ENCODE measurements around the gene ANKEF1.
A peak's percentile ranks its signal among the peaks of the same experiment; 100 is the strongest.
"Not testable (repeated sequence)": the region's sequence is repeated elsewhere in the genome, so short reads cannot be mapped to it uniquely, and the experiment has no call there.

The ANKEF1 gene

DNA sequence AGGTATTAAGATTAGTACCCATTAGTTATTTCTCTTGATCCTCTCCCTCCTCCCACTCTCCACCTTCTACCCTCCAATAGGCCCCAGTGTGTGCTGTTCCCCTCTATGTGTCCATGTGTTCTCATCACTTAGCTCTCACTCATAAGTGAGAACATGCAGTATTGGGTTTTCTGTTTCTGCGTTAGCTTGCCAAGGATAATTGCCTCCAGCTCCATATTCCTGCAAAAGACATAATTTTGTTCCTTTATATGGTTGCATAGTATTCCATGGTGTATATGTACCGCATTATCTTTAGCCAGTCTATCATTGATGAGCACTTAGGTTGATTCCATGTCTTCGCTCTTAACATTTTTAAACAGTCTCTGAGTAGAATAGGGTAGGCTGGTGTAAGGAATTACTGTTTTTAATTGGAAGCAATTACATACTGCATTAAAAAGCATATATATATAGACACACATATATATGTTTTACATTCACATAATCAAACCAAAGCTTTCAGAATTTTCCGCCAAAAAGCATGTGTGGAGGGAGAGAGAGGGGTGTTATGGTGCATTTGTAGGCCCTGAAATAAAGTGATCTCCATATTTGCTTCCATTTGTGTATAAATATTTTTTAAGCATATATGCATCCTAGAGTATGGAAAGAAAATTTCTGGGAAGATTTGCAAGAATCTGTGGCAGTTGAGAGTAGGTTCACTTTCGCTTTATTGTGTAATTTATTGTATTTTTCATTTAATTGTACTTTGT, 709 bp upstream of the ANKEF1 start:
- no peak for DNase-seq

DNA sequence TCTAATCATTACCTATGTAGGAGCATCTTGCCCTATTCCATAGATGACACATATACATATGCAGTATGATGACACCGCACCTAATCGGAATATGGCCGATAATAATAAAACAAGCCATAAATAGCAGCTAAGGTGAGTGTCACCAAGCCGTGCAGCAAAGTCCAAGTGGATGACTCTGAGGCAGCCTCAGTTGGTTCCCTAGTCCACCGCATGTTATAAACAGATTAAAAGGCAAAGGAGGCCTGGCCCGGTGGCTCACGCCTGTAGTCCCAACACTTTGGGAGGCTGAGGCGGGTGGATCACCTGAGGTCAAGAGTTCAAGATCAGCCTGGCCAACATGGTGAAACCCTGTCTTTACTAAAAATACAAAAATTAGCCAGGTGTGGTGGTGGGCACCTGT, 1.5 kb downstream of the ANKEF1 start:
- not testable (repeated sequence) for DNase-seq

DNA sequence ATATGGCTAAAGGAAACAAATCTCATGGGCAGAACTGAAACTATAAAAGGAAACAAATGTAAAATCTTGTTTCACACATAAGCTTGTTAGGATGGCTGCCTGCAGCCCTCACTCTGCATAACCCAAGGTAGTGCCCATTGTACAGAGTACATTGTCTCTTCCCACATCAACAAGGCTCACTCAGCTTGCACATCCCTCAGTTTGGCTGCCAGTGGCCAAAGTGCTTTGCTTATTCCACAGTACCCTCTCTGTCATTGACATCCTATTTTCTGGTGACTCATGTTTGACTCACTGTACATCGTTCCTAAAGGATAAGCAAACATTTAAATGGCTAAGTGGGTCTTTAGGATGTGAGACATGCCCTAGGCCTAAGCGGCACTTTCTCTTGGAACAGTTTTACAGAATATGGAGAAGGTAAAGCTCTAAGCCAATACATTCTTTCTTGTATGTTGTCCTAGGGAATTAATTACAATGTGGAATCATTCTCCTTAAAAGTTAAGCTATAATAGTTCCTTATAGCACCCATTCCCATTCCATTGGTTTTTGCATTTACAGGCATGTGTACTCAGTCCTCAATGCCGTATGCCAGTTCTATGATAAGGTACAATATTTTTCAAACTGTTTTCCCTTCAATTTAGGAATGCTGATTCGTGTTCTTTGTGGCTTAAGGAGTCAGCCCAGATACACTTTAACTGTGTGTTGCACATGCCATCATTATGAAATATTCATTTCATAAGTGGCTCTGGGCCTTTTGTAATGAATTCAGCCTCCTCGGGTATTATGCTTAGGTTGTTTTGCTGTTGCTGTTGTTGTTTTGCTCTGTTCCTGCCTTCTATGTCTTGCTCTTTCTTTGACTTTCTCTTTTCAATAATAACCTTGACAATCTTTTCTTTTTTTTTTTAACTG, 5.5 kb downstream of the ANKEF1 start:
- no peak for DNase-seq

DNA sequence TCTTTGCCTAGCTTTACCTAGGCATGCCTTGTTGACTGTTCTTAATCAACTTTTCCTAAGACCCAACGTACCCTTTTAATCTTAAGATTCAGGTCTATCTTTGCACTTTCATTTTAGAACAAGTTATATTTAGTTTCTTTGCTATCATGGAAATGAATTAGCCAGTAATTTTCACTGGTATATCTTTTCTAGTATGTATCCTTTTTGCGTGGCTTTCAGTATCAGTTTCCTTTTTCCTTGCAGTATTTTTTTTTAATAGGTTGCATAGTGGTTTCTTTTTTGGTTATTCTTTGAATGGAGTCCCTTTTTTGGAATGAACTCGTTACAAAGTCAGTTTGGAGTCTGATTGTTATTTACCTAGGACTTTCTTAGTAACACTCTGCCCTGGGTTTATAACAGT, 7.3 kb downstream of the ANKEF1 start:
- DNase-seq: no peak

DNA sequence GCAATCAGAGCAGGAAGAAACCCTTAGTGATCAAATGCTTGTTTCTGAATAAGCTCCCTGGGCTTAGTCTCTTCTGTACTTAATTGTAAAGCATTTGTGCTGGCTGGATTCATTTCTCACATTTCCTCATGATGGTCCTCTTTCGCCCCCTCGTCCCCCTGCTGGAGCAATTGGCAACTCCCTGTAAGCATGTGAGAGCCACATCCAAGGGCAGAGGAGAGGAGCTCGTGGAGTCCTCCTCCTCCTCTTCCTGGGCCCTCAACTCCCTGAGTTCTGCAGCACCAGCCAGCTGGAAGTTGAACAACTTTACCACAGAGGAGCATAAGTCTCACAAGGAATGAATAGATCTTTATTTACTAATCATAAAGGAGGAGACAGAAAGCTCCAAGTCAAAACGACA, 12.6 kb downstream of the ANKEF1 start:
- DNase-seq: peak; percentile 2 to 5

DNA sequence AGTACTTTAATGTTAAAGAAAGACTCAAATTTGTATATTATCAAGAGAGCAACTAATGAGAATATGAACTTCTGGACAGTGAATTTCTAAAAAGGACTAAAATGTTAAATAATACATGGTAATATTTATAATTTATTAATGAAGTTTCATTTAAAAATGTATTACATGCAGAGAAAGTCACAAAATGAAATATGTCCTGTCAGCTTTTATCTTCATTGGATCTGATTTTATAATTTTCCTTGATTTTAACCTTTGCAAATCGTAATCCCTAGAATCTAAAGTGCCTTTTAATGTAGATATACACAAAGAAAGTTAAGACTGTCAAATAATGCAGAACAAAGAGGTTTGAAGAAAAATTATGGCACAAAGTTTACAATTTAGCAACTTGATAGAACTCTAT, 16.4 kb downstream of the ANKEF1 start:
- no peak for DNase-seq

DNA sequence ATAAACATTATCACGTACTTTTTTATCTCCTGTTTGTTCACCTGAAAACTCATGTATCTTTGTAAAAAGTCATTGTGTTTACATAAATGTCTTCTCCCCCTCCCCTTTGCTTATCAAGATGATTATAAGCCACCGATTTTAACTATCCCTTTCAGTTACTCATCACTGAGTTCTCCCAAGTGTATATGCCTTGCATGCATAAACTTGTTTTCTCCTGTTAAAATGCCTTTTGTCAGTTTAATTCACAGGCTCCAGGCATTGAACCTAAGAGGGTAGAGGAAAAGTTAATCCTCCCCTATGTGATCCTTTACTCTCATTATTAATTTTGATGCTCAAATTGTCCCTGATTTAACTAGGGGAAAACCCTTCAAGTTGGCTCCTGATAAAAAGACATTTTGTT, 24.2 kb downstream of the ANKEF1 start:
- DNase-seq: no peak

DNA sequence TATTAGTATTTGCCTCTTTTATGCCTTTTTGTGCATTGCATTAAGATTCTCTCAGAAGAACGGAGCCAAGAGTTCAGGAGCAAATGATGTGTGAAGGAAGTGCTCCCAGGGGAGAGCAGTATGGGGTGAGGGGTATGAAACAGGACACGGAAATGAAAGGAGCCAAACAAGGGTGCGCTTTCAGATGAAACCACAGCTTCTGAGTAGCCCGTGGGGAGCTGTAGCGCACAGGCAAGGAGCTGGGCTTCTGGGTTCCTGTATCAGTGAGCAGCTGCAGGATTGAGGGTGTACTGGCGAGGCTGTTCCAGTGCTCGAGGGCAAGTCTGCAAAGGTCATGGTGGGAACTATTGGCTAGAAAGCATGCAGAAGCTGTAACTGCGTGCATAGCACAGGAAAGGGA, 25.4 kb downstream of the ANKEF1 start:
- no peak for DNase-seq

DNA sequence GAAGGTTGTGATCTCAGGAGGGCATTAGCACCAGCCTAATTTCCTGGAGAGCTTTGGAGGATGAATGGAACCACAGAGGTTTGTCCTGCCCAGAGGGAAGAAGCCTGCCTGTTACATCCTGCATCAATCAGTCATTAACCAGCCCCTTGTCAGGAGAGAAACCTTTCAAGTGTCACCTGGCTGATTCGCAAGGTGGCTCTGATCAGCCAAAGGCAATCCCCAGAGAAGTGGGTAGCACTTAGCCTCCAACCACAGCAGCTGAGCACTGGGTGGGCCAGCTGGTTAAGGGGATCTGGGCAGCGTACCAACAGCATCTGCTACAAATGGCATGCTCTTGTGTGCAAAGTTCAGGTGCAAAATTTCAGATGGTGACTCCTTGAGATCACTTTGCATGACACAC, 26.9 kb downstream of the ANKEF1 start:
- no peak for DNase-seq

DNA sequence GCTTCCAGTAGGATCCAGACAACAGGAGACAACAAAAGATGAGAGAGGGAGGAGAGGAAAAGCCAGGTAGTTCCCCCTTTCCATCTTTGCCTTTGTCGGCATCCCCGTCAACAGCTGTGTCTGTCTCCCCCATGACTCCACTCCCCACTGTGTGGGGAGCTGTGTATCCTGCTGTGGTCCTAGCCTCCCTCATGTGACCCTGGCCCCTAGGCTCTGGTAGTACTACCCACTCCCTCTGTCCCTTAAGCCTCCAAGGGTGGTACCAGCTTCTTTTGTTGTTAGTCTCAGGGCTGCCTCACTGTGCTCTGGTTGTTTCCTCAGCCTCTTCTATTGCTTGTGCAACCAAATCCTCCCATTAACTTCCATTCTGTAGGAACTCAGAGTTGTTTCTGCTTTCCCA, 28.7 kb downstream of the ANKEF1 start:
- no peak for DNase-seq

DNA sequence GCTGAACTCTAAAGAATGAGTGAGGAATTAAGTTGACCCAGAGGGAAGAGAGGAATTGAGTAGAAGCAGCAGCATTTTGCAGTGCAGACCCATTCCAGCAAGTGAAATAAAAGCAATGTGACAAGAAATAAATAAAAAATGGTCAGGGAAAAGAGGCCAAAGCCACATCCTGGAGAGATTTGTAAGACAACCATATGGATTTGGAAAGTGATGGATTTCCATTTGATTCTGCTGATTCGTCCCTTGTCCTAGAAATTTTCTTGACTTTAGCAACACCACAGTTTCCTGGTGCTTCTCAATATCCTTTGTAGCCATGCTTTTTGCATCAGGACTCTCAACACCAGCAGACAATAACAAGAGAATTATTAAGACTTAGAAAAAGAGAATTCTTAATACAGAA, 29.8 kb downstream of the ANKEF1 start:
- DNase-seq: no peak

DNA sequence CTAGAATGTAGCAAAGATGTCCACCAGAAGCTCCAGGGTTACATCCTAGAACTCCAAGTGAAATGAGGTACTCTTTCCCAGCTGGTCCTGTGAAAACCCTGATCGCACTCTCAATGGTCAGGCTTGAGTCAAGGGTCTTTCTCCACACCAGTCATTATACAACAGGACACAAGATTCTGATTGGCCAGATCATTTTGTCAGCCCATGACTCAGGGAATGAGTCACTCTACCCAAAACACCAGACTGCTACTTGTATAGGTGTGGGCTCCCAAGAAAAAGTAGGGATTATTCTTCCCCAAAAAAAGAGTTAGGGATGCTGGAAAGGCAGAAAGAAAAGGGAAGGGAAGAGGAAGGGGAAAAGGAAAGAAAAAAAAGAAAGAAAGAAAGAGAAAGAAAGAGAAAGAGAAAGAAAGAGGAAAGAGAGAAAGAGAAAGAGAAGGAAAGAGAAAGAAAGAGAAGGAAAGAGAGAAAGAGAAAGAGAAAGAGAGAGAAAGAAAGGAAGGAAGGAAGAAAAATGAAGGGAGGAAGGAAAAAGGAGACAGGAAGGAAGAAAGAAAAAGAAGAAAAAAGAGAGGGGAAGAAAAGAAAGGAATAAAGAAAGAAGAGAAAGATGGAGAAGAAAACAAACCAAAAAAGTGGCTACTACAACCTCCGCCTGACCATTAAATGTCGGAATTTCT, 30.5 kb downstream of the ANKEF1 start:
- DNase-seq: no peak

DNA sequence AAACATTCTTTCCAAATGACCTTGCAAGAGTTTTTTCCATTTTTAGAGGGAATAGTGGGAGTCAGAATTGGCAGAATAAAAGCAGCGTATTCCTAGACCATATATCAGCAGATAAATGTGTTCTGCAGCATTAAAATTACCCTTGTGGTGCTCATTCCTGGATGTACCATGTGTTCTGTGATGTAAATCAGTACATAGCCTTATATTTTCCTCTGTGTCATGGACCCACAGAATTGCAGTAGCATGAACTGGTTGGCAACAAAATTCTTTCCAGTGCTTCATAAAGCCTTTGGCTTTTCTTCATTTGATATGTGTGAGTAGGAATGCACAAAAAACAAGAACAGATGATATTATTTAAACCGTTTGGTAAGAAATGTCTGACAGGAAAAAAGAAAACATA, 32.5 kb downstream of the ANKEF1 start:
- DNase-seq: no peak

DNA sequence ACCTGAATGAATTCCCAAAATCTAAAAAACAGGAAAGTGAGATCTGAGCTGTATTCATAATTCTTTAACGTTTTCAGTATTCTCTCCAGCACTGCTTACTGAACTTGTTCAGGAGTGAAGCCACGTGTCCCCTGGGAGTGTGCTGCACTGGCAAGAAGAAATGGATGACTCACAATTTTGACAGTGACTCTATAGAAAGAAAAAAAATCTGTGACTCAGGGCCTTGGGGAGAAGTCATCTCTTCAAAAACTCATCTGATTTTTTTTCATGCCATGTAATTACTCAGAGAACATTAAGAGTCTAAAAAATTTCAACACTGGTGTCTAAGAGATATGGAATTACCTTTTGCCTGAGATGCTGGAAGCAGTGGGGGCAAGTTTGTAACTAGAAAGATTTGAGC, 39.7 kb downstream of the ANKEF1 start:
- no peak for DNase-seq

DNA sequence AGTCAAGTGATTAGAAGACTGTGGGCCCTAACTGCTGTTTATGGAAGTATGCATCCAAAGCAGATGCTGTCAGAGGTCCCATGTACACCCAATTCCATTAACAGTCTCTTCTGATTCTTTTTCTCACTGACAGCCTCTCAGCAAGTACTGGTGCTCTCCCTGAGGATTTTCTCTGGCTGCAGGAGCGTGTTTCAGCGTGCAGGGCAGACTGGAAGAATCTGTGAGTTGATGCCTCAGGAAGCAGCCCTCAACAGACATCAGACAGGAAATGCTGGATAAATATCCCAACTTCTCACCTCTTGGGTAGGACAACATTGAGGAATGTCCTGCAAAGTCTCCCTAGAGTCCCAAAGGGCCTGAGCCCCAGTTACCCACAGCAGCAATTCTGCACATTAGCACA, 40.8 kb downstream of the ANKEF1 start:
- DNase-seq: no peak

DNA sequence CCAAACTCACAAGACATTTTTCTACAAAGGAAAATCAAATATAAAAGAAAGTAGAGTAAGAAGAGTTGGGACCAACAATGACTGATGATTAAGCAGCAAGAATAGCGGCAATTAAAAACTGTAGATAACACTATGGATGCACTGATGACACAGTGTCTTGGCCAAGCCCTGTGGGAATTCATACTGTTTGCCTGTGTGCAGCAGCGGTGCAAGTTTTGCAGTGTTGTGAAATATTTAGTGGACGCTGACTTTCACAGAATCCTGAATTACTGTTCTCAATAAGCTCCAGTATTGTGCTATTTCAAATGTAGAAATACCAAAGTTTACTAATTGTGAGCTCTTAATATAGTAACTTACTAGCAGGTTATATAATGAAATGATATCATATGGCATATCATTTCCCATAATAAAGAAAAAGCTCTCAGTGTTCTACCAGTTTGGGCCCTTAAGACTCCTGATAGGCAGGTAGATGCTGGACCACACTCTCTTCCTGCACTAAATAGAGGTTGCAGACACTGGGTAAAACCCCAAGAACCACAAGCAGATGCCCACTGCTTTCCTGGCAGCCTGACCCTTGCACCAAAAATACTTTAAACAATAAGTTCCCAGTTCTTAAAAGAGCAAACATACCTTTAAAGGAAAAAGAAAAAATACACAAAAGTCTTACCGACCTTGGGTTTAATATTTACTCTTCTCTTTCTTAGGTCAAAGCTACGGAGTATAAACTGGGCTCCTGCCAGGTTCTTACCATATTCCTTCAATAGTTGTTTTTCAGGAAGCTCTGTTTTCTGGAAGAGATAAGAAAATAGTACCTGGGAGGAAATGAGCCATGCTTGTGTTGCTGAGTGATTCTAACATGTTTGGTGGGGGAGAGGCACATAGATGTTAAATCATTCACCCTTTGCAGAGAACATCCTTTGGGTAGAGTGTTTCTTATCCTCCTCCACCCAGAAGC, 41.6 kb downstream of the ANKEF1 start:
- DNase-seq: no peak

DNA sequence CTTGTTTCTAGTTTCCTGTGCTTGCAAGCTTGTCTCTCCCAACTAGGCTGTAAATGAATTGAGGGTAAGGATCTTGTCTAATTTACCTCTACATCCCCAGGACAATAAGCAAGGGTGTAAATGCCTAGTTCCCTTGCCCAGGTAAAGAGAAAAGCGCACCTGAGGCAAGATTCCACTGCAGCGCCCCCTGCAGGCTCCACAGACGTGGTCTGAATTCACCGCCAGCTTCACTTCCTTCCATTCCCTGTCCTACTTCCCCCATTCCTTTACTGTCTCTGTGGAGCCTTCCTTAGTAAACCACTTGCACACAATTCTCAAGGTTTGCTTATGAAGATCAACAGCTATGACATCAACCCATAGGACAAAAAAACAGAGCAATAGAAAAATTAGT, 42.3 kb downstream of the ANKEF1 start:
- DNase-seq: no peak

DNA sequence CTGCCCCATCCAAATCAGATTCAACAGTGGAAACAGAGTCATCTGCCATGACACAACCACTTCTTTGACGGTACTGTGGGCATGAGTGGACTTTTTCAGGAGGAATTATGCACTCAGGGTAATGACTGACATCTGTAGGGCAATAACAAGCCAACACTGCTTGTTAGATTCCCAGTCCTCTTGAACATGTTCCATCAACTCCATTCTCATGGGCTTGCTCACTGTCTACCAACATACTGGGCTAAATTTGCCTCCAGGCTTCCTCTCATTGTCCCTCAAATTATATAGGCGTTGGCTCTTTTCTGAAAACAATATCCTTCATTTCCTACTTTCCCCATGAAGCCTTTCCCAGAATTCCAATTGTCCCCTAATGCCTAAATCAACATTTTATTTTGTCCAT, 43.1 kb downstream of the ANKEF1 start:
- DNase-seq: no peak

DNA sequence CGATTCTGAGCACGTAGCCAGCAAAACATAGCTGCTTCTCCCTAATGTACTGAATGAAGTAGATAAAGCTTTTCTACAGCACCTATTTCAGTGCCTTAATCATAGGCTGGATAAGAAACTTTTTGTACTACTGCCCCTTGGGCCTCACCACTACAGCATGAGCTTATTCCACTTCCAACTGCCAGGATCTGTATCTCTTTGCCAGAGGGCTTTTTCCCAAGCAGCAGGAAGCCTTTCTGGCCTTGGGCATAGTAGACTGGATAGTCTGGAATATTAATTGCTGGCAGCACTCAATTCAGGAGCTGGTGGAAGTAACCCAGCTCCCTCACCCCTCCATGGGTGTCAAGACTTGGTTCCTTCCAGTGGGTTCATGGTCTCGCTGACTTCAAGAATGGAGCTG, 43.6 kb downstream of the ANKEF1 start:
- no peak for DNase-seq

DNA sequence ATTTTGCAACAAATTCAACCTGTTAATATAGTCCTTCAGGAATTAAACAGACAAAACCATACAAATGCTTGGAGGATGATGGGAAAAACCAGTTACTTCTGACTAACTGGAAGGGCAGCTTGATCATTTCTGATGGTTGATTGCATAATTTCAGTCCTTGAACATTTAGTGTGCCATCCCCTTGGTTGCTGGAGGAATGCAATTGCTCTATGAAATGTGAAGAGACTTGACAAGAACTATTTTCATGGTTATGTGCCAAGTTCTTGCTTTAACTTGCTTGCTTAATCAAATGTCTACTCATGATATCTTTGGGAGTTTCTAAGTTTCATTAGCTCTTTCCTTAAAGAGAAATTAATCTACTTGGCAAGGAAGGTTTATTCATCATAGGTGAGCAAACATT, 45.2 kb downstream of the ANKEF1 start:
- DNase-seq: no peak

DNA sequence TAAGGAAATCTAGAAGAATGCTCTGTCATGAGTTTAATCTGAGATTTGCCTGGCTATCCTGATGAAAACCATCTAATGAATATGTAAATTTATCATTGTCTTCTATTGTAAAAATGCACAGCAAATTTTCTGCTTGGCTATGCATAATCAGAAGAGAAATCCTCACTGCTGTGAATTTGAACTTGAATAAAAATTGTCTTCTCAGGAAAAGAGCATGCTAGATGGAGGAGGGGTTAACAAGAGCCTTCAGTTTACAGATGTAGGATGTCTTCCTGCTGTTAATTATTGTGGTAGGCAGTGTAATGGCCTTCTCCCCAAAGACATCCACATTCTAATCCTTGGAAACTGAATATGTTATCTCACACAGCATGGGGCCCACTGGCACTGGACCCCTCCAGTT, 45.8 kb downstream of the ANKEF1 start:
- no peak for DNase-seq

DNA sequence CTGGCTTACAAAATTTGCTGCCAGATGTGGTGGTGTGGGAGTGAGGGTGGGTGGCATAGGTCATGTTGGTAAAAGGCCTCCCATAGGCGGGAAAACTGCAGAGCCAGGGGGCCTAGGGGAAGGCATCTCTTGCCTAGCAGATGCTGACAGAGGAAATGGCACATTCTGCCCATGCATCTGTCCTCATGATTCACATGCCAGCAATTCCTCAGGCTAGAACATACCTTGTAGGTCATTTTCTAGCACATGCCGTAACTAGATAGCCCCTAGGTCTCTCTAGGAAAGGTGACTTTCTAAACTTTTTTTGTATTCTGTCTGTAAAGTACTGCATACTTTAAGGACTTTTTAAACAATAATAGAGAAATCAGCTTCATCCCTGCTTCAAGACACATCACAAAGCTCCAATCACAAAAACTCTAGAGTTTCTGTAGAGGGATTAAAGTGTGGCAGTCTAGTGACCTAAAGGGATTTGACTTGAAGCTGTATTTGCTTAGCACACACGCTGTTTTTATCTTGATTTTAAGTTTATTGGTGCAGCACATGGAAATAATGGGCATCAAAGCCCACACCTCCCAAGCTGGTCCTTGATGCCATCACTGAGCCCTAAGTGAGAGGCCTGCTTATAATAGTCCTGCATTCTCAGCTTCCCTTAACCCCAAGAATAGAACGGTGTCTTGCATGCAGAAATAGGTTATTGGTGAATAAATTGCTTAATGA, 55.2 kb downstream of the ANKEF1 start:
- DNase-seq: no peak
